Large intestine (tissue), 3 donors: Measurements from ENCODE around the gene DBT. TPM values are rescaled to one million over a fixed set of nuclear protein-coding genes. Genes with fewer than 3 reads are reported as not detected.

Source experiments
- DNase-seq, 2 donors: peaks; one replicate each; pipeline versions ENCODE4 v3.0.0 to v3.0.0-alpha.2; 2013
- H3K27ac ChIP-seq: one replicate; pipeline ENCODE4 v1.5.1; 2013; ENCODE audit warnings: low read length
- H3K27me3 ChIP-seq: 2 replicates; pipeline ENCODE4 v1.6.1; 2013; ENCODE audit warnings: low read length; ENCODE audit not compliant: control insufficient read depth, insufficient read depth
- H3K36me3 ChIP-seq: 2 replicates; pipeline ENCODE4 v1.6.1; 2013; ENCODE audit warnings: low read length; ENCODE audit not compliant: control insufficient read depth, insufficient read depth
- H3K4me1 ChIP-seq: one replicate; pipeline ENCODE4 v1.6.1; 2013; ENCODE audit warnings: low read length; ENCODE audit not compliant: control insufficient read depth, insufficient read depth
- H3K4me3 ChIP-seq: one replicate; pipeline ENCODE4 v1.5.1; 2013; ENCODE audit warnings: low read length
- H3K9me3 ChIP-seq: one replicate; pipeline ENCODE4 v1.6.1; 2013; ENCODE audit warnings: mild to moderate bottlenecking, low read depth, low read length, moderate library complexity; ENCODE audit not compliant: control insufficient read depth
- WGBS: methylation state at CpG from one replicate; pipeline ENCODE4 v1.1.5; 2013; ENCODE audit warnings: low lambda C conversion rate; ENCODE audit not compliant: insufficient coverage; 5-methylcytosine and 5-hydroxymethylcytosine counted together
- polyA plus RNA-seq: library from polyadenylated mRNA; unstranded; fragments of 120-200 nt; gene quantifications from one replicate; pipeline ENCODE4 v1.2.1, GENCODE V29; 2013

The DBT gene
- polyA plus RNA-seq, 1 donor: 10.8 TPM

GRCh38 chr1:100177295-100178041, 72.2 kb downstream of the DBT start:
- WGBS: 90% methylated on average over 1 of the region's 4 CpGs
- DNase-seq: no peak
- H3K4me1 ChIP-seq: no peaks in the 10 kb centered on the region
- H3K9me3 ChIP-seq: no peaks in the 10 kb centered on the region
- no peaks in the 10 kb centered on the region for H3K36me3 ChIP-seq
- H3K4me3 ChIP-seq: no peak overlapping the region
- H3K27me3 ChIP-seq: no peaks in the 10 kb centered on the region
- H3K27ac ChIP-seq: no peak overlapping the region

- no peaks in the 10 kb centered on the region for H3K9me3 ChIP-seq
- H3K4me3 ChIP-seq: no peak overlapping the region
- H3K4me1 ChIP-seq: no peaks in the 10 kb centered on the region
- H3K27me3 ChIP-seq: no peaks in the 10 kb centered on the region
- H3K27ac ChIP-seq: no peak overlapping the region
- DNase-seq: no peak
- no peaks in the 10 kb centered on the region for H3K36me3 ChIP-seq
- WGBS: 100% methylated on average over 2 of the region's 2 CpGs
These were observed 81.6 kb downstream of the DBT start for GRCh38 chr1:100168051-100168450.

- no peak overlapping the region for H3K27ac ChIP-seq
- no peaks in the 10 kb centered on the region for H3K9me3 ChIP-seq
- H3K4me3 ChIP-seq: no peak overlapping the region
- no peak for DNase-seq
- WGBS: no CpG with 5 or more reads among the region's 5 CpGs
- H3K27me3 ChIP-seq: no peaks in the 10 kb centered on the region
- no peaks in the 10 kb centered on the region for H3K4me1 ChIP-seq
- H3K36me3 ChIP-seq: no peaks in the 10 kb centered on the region
These were observed 84.9 kb downstream of the DBT start for GRCh38 chr1:100164702-100165101.

- Histone ChIP-seq H3K27me3 (no peaks in the 10 kb centered on the region), H3K4me3 (no peak overlapping the region), H3K9me3 (no peaks in the 10 kb centered on the region), H3K36me3 (no peaks in the 10 kb centered on the region), H3K27ac (no peak overlapping the region), H3K4me1 (no peaks in the 10 kb centered on the region)
- WGBS: 50% methylated on average over 1 of the region's 2 CpGs
- no peak for DNase-seq
These were observed 85.4 kb downstream of the DBT start for GRCh38 chr1:100164216-100164615.

GRCh38 chr1:100162881-100163280, 86.8 kb downstream of the DBT start:
- H3K27ac ChIP-seq: no peak overlapping the region
- no peak overlapping the region for H3K4me3 ChIP-seq
- DNase-seq: no peak
- no peaks in the 10 kb centered on the region for H3K27me3 ChIP-seq
- no peaks in the 10 kb centered on the region for H3K9me3 ChIP-seq
- H3K4me1 ChIP-seq: no peaks in the 10 kb centered on the region
- no peaks in the 10 kb centered on the region for H3K36me3 ChIP-seq

DNA sequence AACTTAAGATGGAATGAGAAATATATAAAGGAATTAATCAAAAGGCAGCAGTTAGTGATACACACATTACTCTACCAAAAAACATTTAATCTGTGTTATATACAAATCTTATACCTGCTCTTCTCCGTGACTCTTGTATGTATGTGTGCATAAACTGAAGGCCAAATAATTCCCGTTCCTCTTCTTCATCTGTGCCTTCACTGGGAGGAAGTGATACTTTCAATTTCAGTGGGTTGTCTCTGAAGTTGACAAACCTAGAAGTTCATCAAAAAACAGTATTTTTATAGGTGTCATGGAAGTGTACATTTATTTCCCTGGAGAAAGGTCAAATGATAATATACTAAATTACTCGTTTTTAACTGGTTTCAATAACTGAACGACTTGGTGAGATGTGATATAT, 97.4 kb downstream of the DBT start:
- Histone ChIP-seq H3K9me3 (no peaks in the 10 kb centered on the region), H3K36me3 (peaks cover 8% of the 10 kb centered on the region), H3K4me3 (no peak overlapping the region), H3K27ac (no peak overlapping the region), H3K27me3 (no peaks in the 10 kb centered on the region), H3K4me1 (no peaks in the 10 kb centered on the region)
- WGBS: no CpG with 5 or more reads among the region's 4 CpGs
- no peak for DNase-seq

GRCh38 chr1:100151679-100152078, 98.0 kb downstream of the DBT start:
- H3K4me1 ChIP-seq: no peaks in the 10 kb centered on the region
- H3K9me3 ChIP-seq: no peaks in the 10 kb centered on the region
- no peak for DNase-seq
- H3K27ac ChIP-seq: no peak overlapping the region
- no peak overlapping the region for H3K4me3 ChIP-seq
- H3K27me3 ChIP-seq: no peaks in the 10 kb centered on the region
- no CpG with 5 or more reads among the region's 2 CpGs for WGBS
- peaks cover 9% of the 10 kb centered on the region for H3K36me3 ChIP-seq

GRCh38 chr1:100147875-100148274, 101.8 kb downstream of the DBT start:
- no peak overlapping the region for H3K4me3 ChIP-seq
- H3K9me3 ChIP-seq: no peaks in the 10 kb centered on the region
- peaks cover 34% of the 10 kb centered on the region for H3K36me3 ChIP-seq
- no peak for DNase-seq
- no peak overlapping the region for H3K27ac ChIP-seq
- H3K27me3 ChIP-seq: no peaks in the 10 kb centered on the region
- WGBS: 95% methylated on average over 3 of the region's 4 CpGs
- no peaks in the 10 kb centered on the region for H3K4me1 ChIP-seq

DNA sequence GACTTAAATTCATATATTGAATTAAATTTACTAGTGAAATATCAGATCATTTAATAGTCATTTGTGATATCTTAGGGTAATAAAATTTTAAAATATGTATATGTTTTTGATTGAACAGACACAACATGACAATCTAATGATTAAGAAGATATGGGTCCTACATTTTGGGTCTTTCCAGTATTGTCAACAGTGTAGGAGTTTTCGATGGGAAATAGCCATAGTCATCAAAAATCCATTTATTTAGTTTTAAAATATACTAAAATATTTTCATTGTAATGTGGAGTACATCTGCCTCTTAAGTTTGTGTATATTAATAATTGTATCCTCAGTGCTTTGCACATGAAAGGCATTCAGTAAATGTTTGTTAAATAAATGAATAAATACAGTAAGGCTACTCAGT, 102.7 kb downstream of the DBT start:
- WGBS: no CpG with 5 or more reads among the region's 1 CpG
- Histone ChIP-seq H3K27ac (no peak overlapping the region), H3K9me3 (no peaks in the 10 kb centered on the region), H3K4me1 (peaks cover 7% of the 10 kb centered on the region), H3K4me3 (no peak overlapping the region), H3K36me3 (peaks cover 39% of the 10 kb centered on the region), H3K27me3 (no peaks in the 10 kb centered on the region)
- DNase-seq: no peak

DNA sequence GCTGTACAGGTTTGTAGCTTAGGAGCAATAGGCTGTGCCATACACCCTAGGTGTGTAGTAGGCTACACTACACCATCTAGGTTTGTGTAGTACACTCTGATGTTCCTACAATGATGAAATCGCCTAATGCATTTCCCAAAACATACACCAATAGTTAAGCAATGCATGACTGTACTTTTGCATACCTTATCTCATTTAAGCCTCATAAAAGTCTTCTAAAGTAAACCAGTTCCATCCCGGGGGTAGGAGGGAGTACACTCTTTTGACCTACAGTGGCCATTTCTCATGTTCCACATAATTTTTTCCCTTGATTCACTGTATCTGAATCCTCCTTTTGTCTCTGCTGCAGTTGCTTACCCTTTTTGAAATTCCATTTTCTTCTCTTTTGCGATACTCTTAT, 104.5 kb downstream of the DBT start:
- Histone ChIP-seq H3K36me3 (peaks cover 51% of the 10 kb centered on the region), H3K27me3 (no peaks in the 10 kb centered on the region)
- 72% methylated on average over 2 of the region's 3 CpGs for WGBS

GRCh38 chr1:100142343-100142742, 107.3 kb downstream of the DBT start:
- H3K36me3 ChIP-seq: peaks cover 67% of the 10 kb centered on the region
- H3K4me3 ChIP-seq: no peak overlapping the region
- DNase-seq: peak in 1 of 2 donors; percentile 3
- peaks cover 7% of the 10 kb centered on the region for H3K4me1 ChIP-seq
- 67% methylated on average over 3 of the region's 3 CpGs for WGBS
- H3K9me3 ChIP-seq: no peaks in the 10 kb centered on the region
- no peak overlapping the region for H3K27ac ChIP-seq
- no peaks in the 10 kb centered on the region for H3K27me3 ChIP-seq

More for the DNA sequence above, 104.5 kb downstream of the DBT start:
- peak in 1 of 2 donors; percentile 2 for DNase-seq
- no peak overlapping the region for H3K27ac ChIP-seq
- peaks cover 7% of the 10 kb centered on the region for H3K4me1 ChIP-seq
- H3K9me3 ChIP-seq: no peaks in the 10 kb centered on the region
- H3K4me3 ChIP-seq: no peak overlapping the region
